Measurements from ENCODE around the gene KISS1R.

The KISS1R gene

DNA sequence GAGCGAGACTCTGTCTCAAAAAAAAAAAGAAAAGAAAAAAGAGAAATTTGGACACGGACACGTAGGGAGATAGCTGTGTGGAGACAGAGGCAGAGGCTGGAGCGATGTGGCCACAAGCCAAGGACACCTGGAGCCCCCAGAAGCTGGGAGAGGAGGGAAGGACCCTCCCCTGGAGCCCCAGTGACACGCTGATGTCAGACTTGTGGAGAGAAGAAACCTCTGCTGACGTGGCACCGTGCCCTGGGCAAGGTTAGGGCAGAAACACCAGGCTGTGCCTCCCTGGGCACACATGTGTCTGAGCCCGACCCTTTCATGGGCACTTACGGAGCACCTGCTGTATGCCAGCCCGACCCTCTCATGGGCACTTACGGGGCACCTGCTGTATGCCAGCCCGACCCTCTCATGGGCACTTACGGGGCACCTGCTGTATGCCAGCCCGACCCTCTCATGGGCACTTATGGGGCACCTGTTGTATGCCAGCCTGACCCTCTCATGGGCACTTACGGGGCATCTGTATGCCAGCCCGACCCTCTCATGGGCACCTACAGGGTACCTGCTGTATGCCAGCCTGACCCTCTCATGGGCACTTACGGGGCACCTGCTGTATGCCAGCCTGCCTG lies 26.5 kb downstream of the KISS1R start:
- H3K4me1 Mint-ChIP-seq (ENCODE audit: low read depth), result peaks cover 17% of the 10 kb centered on the region
- no peaks in the 10 kb centered on the region for H3K36me3 Mint-ChIP-seq
- H3K4me3 Mint-ChIP-seq, result no peak overlapping the region
- H3K9me3 Mint-ChIP-seq (ENCODE audit: low read depth), result no peaks in the 10 kb centered on the region
- no peaks in the 10 kb centered on the region for H3K27me3 Mint-ChIP-seq
- H3K27ac Mint-ChIP-seq, result no peak overlapping the region

DNA sequence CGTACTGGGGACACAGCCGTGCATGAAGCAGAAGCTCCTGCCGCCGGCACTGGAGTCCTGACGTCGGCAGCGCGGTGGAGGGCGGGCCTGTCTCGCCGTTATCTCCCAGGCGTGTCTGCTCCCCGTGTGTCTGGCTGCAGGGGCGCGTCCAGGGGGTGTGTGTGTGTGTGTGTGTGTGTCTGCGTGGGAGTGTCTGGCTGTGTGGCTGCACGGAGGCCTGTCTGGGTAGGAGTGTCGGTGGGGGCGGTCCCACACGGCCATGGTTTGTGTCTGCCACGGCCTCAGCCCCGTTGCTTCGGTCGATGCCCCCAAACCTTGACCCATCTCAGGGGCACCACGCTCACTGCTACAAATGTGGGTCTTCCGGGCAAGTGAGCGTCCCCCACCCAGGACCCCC lies 27.0 kb downstream of the KISS1R start:
- H3K4me1 Mint-ChIP-seq (ENCODE audit: low read depth), result peaks cover 16% of the 10 kb centered on the region
- no peaks in the 10 kb centered on the region for H3K27me3 Mint-ChIP-seq
- no peaks in the 10 kb centered on the region for H3K36me3 Mint-ChIP-seq
- no peak overlapping the region for H3K4me3 Mint-ChIP-seq
- no peaks in the 10 kb centered on the region for H3K9me3 Mint-ChIP-seq (ENCODE audit: low read depth)
- H3K27ac Mint-ChIP-seq, result no peak overlapping the region

DNA sequence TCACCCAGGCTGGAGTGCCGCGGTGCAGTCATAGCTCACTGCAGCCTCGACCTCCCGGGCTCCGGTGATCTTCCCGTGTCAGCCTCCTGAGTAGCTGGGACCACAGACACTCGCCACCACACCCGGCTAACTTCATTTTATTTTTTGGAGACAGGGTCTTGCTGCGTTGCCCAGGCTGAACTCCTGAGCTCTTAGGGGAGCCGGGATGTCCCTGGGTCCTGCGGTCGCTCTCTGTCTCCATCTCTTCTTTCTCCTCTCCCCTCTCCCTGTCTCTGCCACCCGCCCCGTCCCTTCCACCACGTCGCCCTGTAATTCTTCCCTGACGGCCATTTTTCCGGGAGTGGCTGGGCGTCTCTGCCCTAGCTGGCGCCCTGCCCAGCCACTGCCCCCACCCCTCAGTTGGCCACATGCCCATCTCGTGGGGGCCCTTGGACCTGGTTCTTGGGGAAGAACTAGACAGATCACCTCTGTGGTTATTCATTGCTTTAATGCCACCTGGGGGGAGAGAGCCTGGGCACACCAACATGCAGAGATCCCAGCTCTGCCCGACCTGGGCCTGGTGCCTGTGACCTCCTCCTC lies 27.6 kb downstream of the KISS1R start:
- Mint-ChIP-seq H3K4me3 (no peak overlapping the region), H3K9me3 (ENCODE audit: low read depth) (no peaks in the 10 kb centered on the region), H3K36me3 (no peaks in the 10 kb centered on the region), H3K27ac (no peak overlapping the region), H3K4me1 (ENCODE audit: low read depth) (peaks cover 11% of the 10 kb centered on the region), H3K27me3 (no peaks in the 10 kb centered on the region)

DNA sequence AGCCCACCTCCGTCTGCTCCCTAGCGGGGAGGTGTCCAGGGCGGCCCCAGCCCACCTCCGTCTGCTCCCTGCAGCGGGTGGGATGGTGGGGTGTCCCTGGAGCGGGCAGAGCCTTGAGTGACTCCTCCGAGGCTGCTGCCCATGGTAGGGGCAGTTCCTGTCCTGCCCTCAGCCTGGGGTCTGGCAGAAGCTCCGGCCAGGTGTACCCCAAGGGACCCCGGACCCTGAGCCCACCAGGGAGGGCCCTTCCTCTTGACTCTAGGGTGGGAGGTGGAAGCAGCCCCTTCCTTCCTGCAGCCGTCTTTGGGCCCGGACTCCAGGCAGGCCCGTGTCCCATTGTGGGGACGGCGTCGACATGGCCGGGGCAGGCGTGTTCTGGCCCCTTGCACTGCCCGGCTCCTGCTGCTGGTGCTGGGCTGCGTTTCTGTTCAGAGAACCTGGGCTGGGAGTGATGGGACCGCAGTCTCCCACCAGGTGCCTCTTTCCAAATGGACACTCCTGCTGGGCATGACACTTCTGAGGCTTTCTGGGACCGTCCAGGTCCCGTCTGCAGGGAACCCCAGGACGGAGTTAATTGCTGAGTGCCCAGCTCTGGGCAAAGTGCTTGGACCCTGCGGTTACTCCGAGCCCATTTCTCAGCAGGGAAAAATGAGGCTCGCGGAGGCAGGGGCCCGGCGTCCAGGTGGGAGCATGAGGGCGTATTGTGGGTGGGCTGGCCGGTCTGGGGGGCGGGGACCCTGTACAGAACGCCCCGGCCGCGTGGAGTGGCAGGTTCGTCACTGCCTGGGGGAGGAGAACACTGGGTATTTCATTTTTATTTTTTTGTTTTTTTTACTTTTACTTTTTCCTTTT lies 28.5 kb downstream of the KISS1R start:
- Mint-ChIP-seq H3K4me1 (ENCODE audit: low read depth) (peaks cover 6% of the 10 kb centered on the region), H3K27ac (no peak overlapping the region)

DNA sequence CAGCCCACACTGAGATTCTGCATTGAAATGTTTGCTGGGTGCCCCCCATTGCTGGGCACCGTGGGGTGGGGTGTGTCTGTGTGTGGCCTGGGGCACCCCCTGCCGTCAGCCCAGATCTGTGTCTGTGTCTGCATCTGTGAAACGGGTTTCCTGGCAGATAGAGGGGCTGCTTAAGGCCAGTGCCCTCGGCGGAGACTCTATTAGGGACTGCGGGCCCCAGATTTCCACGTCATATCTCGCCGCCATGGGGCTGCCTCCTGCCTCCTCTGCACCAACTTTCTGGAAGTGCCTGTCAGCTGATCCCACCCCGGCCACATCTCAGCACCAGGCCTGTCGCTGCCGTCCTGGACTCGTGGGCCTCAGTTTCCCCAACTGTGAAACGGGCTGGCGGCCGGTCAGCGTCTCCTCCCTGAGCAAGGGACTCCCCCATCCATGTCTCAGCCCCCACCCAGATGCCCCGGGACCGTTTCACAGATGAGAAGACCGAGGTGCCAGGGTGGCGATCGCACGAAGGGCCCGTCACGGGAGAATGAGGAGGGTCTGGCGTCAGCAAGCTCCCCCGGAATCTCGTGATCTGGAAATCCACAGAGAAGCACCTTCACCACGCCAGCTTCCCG lies 30.1 kb downstream of the KISS1R start:
- Mint-ChIP-seq H3K36me3 (no peaks in the 10 kb centered on the region), H3K4me1 (ENCODE audit: low read depth) (no peaks in the 10 kb centered on the region), H3K4me3 (no peak overlapping the region), H3K9me3 (ENCODE audit: low read depth) (no peaks in the 10 kb centered on the region), H3K27ac (no peak overlapping the region), H3K27me3 (no peaks in the 10 kb centered on the region)

More for the DNA sequence above, 28.5 kb downstream of the KISS1R start:
- Mint-ChIP-seq H3K36me3 (no peaks in the 10 kb centered on the region), H3K27me3 (no peaks in the 10 kb centered on the region), H3K9me3 (ENCODE audit: low read depth) (no peaks in the 10 kb centered on the region), H3K4me3 (no peak overlapping the region)

DNA sequence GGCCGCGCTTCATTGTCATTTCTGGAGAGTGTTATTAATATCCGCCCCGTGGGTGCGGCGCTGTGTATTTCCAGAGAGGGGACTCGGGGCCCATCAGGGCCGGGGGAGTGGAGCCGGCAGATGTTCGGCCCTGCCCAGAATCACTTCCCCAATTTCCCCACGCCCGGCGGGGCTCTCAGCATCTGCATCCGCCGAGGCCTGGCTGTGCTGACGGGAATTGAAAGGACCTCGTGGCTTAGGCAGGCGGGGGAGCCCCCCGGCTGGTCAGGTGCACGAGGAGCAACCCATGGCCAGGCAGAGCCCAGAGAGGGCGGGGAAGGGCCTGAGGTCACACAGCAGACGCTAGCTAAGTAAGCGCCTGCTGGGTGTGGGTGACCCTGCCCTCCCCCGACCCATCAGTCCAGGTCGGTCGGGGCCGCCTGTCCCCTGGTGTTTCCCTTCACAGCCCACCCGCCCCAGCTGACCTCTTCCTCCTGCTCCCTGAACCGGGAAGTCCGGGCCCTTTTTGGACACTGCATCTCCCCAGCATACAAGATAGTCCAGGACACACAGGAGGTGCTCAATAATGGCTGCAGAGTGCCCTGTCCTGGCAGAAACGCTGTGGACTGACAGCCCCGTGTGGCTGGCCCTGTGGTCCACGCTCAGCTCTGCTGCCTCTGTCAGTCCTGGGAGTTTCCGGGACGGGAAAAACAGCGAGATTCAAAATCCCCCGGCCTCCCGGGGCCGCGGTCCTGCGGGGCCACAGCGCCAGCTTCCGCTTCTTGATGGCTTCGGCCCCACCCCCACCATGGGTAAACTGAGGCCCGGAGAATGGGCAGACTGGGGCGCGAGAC lies 30.8 kb downstream of the KISS1R start:
- peaks cover 1% of the 10 kb centered on the region for H3K4me1 Mint-ChIP-seq (ENCODE audit: low read depth)
- no peak overlapping the region for H3K27ac Mint-ChIP-seq
- H3K9me3 Mint-ChIP-seq (ENCODE audit: low read depth), result no peaks in the 10 kb centered on the region
- H3K36me3 Mint-ChIP-seq, result no peaks in the 10 kb centered on the region
- no peaks in the 10 kb centered on the region for H3K27me3 Mint-ChIP-seq
- no peak overlapping the region for H3K4me3 Mint-ChIP-seq

DNA sequence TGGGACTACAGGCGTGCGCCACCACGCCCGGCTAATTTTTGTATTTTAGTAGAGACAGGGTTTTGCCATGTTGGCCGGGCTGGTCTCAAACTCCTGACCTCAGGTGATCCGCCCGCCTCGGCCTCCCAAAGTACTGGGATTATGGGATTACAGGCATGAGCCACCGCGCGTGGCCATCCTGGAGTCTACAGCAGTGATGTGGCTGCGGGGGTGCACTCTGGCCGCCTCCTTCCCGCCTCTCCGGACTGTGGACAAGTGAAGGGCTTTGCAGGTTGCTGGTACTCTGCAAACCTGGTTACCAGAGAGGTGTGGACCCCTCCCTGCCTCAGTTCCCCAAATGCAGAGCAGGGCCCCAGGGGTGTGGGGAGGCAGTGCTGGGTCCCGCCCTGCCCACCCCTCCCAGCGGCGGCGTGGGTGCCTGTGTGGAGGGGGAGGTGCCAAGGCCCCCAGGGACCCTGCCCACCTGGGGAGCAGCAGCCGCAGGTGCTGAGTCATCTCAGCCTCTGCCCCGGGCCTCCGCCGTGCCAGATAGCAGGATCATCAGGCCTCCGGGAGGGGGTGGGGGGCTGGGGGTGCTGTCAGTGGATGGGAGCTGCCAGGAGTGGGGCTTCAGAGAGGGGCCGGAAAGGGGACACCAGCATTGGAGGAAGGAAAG lies 31.8 kb downstream of the KISS1R start:
- no peaks in the 10 kb centered on the region for H3K36me3 Mint-ChIP-seq
- no peaks in the 10 kb centered on the region for H3K9me3 Mint-ChIP-seq (ENCODE audit: low read depth)
- H3K4me1 Mint-ChIP-seq (ENCODE audit: low read depth), result peaks cover 4% of the 10 kb centered on the region
- H3K4me3 Mint-ChIP-seq, result no peak overlapping the region
- no peak overlapping the region for H3K27ac Mint-ChIP-seq
- no peaks in the 10 kb centered on the region for H3K27me3 Mint-ChIP-seq

DNA sequence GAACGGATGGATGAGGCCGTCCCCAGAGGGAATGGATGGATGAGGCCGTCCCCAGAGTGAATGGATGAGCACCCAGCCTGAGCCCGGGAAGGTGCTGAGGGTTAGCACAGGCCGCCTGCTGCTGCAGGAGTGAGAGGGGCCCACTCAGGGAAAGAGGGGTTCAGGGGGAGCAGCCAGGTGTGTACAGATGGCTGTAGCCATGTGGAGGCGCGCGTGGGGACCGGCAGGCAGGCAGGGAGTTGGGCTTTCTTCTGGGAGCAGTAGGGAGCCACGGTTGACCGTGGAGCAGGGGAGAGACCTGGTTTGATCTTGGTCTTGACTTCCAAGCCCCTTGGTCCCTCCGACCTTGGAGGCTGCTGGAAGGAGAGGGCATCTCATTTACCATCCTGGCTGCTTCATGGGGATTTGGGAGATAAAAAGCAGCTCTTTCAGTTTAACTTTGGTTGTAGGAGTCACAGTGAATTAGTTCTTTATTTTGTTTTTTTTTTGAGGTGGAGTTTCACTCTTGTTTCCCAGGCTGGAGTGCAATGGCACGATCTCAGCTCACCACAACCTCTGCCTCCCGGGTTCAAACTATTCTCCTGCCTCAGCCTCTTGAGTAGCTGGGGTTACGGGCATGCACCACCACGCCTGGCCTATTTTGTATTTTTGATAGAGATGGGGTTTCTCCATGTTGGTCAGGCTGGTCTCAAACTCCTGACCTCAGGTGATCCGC lies 33.4 kb downstream of the KISS1R start:
- H3K36me3 Mint-ChIP-seq, result no peaks in the 10 kb centered on the region
- H3K9me3 Mint-ChIP-seq (ENCODE audit: low read depth), result no peaks in the 10 kb centered on the region
- H3K27ac Mint-ChIP-seq, result no peak overlapping the region
- no peaks in the 10 kb centered on the region for H3K27me3 Mint-ChIP-seq
- H3K4me1 Mint-ChIP-seq (ENCODE audit: low read depth), result peaks cover 4% of the 10 kb centered on the region
- H3K4me3 Mint-ChIP-seq, result no peak overlapping the region

DNA sequence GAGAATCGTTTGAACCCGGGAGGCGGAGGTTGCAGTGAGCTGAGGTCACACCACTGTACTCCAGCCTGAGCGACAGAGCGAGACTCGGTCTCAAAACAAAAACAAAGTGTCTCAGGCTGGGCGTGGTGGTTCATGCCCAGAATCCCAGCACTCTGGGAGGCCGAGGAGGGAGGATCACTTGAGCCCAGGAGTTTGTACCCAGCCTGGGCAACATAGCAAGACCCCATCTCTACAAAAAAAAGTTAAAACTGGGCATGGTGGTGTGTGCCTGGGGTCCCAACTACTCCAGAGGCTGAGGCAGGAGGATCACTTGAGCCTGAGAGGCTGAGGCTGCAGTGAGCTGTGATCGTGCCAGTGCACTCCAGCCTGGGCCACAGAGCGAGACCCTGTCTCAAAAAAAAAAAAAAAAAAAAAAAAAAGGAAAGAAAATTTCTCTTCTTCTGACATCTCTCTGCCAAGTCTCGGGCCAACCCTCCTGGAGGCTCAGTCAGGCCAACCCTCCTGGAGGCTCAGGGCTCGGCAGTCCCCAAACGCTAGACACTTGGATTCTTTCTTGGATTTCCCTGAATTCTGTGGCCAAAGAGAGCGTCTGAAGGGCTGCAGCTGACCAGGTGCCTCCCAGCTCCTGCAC lies 35.0 kb downstream of the KISS1R start:
- Mint-ChIP-seq H3K27me3 (no peaks in the 10 kb centered on the region), H3K9me3 (ENCODE audit: low read depth) (no peaks in the 10 kb centered on the region), H3K27ac (no peak overlapping the region), H3K4me1 (ENCODE audit: low read depth) (peaks cover 4% of the 10 kb centered on the region), H3K4me3 (no peak overlapping the region), H3K36me3 (no peaks in the 10 kb centered on the region)

DNA sequence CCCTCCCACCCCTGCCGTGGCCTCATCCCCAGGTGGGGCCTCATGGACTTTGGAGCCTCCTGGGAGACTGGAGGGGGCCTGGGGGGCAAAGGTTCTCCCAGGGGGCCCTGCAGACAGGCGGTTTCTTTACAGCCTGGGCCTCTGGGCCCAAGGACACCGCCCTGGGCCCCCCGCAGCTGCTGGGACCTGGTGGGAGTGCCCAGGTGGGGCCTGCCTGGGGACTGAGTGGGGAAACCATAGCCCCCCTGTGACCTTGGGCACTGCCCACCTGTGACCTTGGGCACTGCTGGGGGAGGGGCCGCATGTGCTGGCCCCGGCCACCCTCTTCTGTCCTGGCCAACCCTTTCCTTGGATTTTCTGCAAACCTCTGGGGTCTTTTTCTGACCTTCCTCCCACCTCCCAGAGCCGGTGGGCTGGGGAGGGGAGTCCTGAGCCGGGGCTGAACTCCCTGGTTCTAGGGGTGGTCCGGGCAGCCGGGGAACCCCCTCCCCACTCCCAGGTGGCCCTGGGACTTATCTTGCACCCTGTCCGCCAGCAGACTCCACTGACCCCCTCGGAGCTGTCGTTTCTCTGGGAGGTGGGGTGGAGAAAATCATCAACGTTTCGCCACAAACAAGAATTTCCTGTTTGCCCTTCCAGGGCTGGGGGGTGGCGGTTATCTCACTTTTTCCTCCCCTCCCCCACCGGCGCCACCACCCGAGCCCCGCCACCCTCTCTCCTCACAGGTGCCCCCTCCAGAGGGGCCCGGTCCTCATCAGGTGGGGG lies 35.7 kb downstream of the KISS1R start:
- Mint-ChIP-seq H3K27ac (no peak overlapping the region), H3K9me3 (ENCODE audit: low read depth) (no peaks in the 10 kb centered on the region), H3K4me1 (ENCODE audit: low read depth) (peaks cover 4% of the 10 kb centered on the region), H3K4me3 (no peak overlapping the region), H3K27me3 (no peaks in the 10 kb centered on the region), H3K36me3 (no peaks in the 10 kb centered on the region)

DNA sequence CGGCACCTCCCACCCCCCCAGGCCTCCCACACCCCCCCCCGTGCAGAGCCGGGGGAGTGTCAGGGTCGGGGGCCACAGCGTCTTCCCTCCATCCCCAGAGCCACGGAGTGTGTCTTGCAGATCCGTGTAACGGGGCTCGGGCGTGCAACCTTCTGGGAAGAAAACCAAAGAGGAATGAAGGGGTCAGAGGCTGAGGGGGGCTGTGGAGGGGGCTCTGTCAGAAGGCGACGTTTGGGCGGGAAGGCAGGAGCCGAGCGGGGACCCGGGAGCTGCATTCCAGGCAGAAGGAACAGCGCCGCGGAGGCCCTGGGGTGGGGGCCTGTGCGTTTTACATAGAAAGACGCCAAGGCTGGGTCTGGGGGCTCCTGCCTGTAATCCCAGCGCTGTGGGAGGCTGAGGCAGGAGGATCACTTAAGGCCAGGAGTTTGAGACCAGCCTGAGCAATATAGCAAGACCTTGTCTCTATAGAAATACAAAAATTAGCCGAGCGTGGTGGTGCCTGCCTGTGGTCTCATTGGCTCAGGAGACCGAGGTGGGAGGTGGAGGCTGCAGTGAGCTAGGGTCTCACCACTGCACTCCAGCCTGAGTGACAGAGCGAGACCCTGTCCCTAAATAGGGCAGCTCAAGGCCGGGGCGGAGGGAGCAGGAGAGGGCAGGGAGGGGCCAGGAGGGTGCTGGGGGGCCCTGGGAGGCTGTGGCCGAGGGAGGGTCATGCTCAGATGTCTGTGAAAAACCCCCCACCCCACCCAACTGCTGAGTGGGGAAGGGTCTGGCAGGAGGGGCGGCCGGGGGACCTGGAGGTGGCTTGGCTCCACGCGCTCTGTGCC lies 36.5 kb downstream of the KISS1R start:
- Mint-ChIP-seq H3K4me1 (ENCODE audit: low read depth) (peaks cover 4% of the 10 kb centered on the region), H3K9me3 (ENCODE audit: low read depth) (no peaks in the 10 kb centered on the region), H3K4me3 (no peak overlapping the region), H3K27me3 (no peaks in the 10 kb centered on the region), H3K27ac (no peak overlapping the region), H3K36me3 (no peaks in the 10 kb centered on the region)

DNA sequence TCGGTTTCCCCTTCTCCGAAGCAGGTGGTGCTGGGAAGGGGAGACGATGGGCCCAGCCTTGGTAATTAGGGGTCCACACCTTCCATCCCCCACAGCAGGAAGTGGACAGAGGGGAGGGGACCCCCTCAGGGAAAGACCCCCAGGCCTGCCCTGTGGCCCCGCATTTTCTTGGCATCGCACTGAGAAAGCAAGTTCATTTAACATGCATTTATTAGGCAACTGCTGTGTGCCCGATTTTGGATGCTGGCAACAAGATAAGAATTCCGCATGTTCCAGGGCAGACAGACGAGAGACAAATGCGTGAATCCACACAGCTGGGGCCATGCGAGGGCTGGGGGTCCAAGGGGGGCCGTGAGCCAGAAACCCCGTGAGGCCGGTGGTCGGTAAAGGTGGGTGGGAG lies 37.1 kb downstream of the KISS1R start:
- Mint-ChIP-seq H3K27ac (no peak overlapping the region), H3K4me1 (ENCODE audit: low read depth) (peaks cover 7% of the 10 kb centered on the region), H3K36me3 (no peaks in the 10 kb centered on the region), H3K9me3 (ENCODE audit: low read depth) (no peaks in the 10 kb centered on the region), H3K4me3 (no peak overlapping the region), H3K27me3 (no peaks in the 10 kb centered on the region)
